Fibroblast of lung (primary cell): Measurements from ENCODE around the gene CTRB1. TPM values are rescaled to one million over a fixed set of nuclear protein-coding genes. Genes with fewer than 3 reads are reported as not detected.
A peak's percentile ranks its signal among the peaks of the same experiment; 100 is the strongest.

Experiments
- DNase-seq, 2 donors: peaks; one replicate each; pipeline versions ENCODE4 v3.0.0 to v3.0.0-alpha.2; 2010; ENCODE audit warnings: low read depth in 2 of 2
- H2AFZ ChIP-seq: 2 replicates; pipeline ENCODE4 v1.5.1; 2012; ENCODE audit warnings: low read length, control low read depth, inconsistent platforms
- H3K27ac ChIP-seq: 2 replicates; pipeline ENCODE4 v1.5.1; 2011; ENCODE audit warnings: low read length, control low read depth; ENCODE audit not compliant: insufficient read depth
- H3K27me3 ChIP-seq: 2 replicates; pipeline ENCODE4 v1.5.1; 2011; ENCODE audit warnings: mild to moderate bottlenecking, low read length; ENCODE audit not compliant: control insufficient read depth, insufficient read depth
- H3K36me3 ChIP-seq: 2 replicates; pipeline ENCODE4 v1.5.1; 2011; ENCODE audit warnings: low read length; ENCODE audit not compliant: control insufficient read depth, insufficient read depth
- H3K4me1 ChIP-seq: 2 replicates; pipeline ENCODE4 v1.5.1; 2011; ENCODE audit warnings: low read length; ENCODE audit not compliant: control insufficient read depth, insufficient read depth; ENCODE audit errors: extremely low read depth
- H3K4me2 ChIP-seq: 2 replicates; pipeline ENCODE4 v1.5.1; 2011; ENCODE audit warnings: low read length, control low read depth; ENCODE audit not compliant: insufficient read depth; ENCODE audit errors: extremely low read depth
- H3K4me3 ChIP-seq, 4 experiments: fragments of 200-600 bp in 1 of 4; sonication (generic) in 1 of 4; replicated peaks in 1 of 4; 2 replicates each; pipeline ENCODE4 v1.5.1; 2011 to 2016; ENCODE audit warnings: low read length in 4 of 4, low read depth in 3 of 4, mild to moderate bottlenecking in 3 of 4, control low read depth in 2 of 4, inconsistent platforms in 1 of 4, mixed read lengths in 1 of 4; ENCODE audit not compliant: insufficient read depth in 1 of 4; ENCODE audit errors: control extremely low read depth in 1 of 4
- H3K79me2 ChIP-seq: 2 replicates; pipeline ENCODE4 v1.5.1; 2012; ENCODE audit warnings: mild to moderate bottlenecking, low read length, inconsistent platforms; ENCODE audit not compliant: control insufficient read depth, insufficient read depth
- H3K9ac ChIP-seq: 2 replicates; pipeline ENCODE4 v1.5.1; 2011; ENCODE audit warnings: mild to moderate bottlenecking, low read length, control low read depth; ENCODE audit not compliant: insufficient read depth
- H3K9me3 ChIP-seq: 2 replicates; pipeline ENCODE4 v1.5.1; 2012; ENCODE audit warnings: low read depth, low read length; ENCODE audit not compliant: control insufficient read depth, insufficient read depth
- H4K20me1 ChIP-seq: 2 replicates; pipeline ENCODE4 v1.5.1; 2011; ENCODE audit warnings: low read length; ENCODE audit not compliant: control insufficient read depth, insufficient read depth; ENCODE audit errors: extremely low read depth
- EZH2 ChIP-seq: IDR thresholded peaks from 2 replicates; pipeline ENCODE4 v1.5.1; 2012; ENCODE audit warnings: low read length, control low read depth, mild to moderate bottlenecking; ENCODE audit errors: missing control alignments
- polyA plus RNA-seq, 2 donors: library from polyadenylated mRNA; depleted of rRNA in 1 of 2; stranded (reverse) in 1 of 2; unstranded in 1 of 2; fragments of >200 nt; gene quantifications; 2 replicates each; pipeline ENCODE4 v1.2.1, GENCODE V29; 2011 to 2012; ENCODE audit warnings: missing spikeins in 1 of 2
- total RNA-seq: library from RNA; depleted of rRNA; stranded (reverse); fragments of >200 nt; gene quantifications from 2 replicates; pipeline ENCODE4 v1.2.1, GENCODE V29; 2014
- TF ChIP-seq, protein P1 (sequence below), 2 donors: IDR thresholded peaks in 1 of 2; conservative IDR thresholded peaks in 1 of 2; 1 replicate in 1 of 2; 2 replicates in 1 of 2; pipeline ENCODE4 v1.5.1; 2011 to 2012; ENCODE audit warnings: low read length in 2 of 2, control low read depth in 1 of 2, inconsistent platforms in 1 of 2, low read depth in 1 of 2, mild to moderate bottlenecking in 1 of 2

The CTRB1 gene
- total and polyA plus RNA-seq, 2 donors (not counting 1 experiment from before 2014, with no cell fraction given), result not detected

GRCh38 chr16:75216127-75216526, 2.7 kb upstream of the CTRB1 start:
- no peak overlapping the region for H3K9ac ChIP-seq
- no peaks in the 10 kb centered on the region for H3K27me3 ChIP-seq
- H3K4me2 ChIP-seq, result no peak overlapping the region
- no peaks in the 10 kb centered on the region for H3K36me3 ChIP-seq
- H3K9me3 ChIP-seq, result no peaks in the 10 kb centered on the region
- H3K79me2 ChIP-seq, result no peaks in the 10 kb centered on the region
- no peaks in the 10 kb centered on the region for H3K4me1 ChIP-seq
- DNase-seq, result peak in 1 of 2 donors; percentile 50
- H3K27ac ChIP-seq, result no peak overlapping the region
- no peaks in the 10 kb centered on the region for H4K20me1 ChIP-seq
- TF ChIP-seq, protein P1, sequence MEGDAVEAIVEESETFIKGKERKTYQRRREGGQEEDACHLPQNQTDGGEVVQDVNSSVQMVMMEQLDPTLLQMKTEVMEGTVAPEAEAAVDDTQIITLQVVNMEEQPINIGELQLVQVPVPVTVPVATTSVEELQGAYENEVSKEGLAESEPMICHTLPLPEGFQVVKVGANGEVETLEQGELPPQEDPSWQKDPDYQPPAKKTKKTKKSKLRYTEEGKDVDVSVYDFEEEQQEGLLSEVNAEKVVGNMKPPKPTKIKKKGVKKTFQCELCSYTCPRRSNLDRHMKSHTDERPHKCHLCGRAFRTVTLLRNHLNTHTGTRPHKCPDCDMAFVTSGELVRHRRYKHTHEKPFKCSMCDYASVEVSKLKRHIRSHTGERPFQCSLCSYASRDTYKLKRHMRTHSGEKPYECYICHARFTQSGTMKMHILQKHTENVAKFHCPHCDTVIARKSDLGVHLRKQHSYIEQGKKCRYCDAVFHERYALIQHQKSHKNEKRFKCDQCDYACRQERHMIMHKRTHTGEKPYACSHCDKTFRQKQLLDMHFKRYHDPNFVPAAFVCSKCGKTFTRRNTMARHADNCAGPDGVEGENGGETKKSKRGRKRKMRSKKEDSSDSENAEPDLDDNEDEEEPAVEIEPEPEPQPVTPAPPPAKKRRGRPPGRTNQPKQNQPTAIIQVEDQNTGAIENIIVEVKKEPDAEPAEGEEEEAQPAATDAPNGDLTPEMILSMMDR (conservative IDR thresholded peaks at IDR 0.05 in 1 of 2, IDR thresholded peaks at IDR 0.05 in 1 of 2; ENCODE audit: low read depth in 1 of 2, low read length in 2 of 2), result no peak
- no peak for TF ChIP-seq EZH2
- H3K4me3 ChIP-seq, result no peak overlapping the region
- H2AFZ ChIP-seq, result no peak overlapping the region

DNA sequence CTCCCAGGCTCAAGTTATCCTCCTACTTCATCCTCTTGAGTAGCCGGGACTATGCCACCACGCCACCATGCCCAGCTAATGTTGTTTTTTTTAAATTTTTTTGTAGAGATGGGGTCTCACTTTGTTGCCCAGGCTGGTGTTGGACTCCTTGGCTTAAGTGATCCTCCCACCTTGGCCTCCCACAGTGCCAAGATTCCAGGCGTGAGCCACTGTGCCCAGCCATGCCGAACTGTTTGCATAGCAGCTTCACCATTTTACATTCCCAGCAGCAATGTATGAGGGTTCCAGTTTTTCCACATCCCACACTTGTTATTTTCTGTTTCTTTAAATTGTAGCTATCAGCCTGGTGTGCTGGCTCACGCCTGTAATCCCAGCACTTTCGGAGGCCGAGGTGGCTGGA, 2.2 kb upstream of the CTRB1 start:
- DNase-seq, result no peak
- H3K27me3 ChIP-seq, result no peaks in the 10 kb centered on the region
- no peak overlapping the region for H3K4me3 ChIP-seq
- no peak overlapping the region for H3K27ac ChIP-seq
- no peaks in the 10 kb centered on the region for H3K9me3 ChIP-seq
- no peaks in the 10 kb centered on the region for H3K4me1 ChIP-seq
- TF ChIP-seq, protein P1 (conservative IDR thresholded peaks at IDR 0.05 in 1 of 2, IDR thresholded peaks at IDR 0.05 in 1 of 2; ENCODE audit: low read depth in 1 of 2, low read length in 2 of 2), result no peak
- TF ChIP-seq EZH2, result no peak
- no peak overlapping the region for H2AFZ ChIP-seq
- H3K9ac ChIP-seq, result no peak overlapping the region
- H3K4me2 ChIP-seq, result no peak overlapping the region
- no peaks in the 10 kb centered on the region for H4K20me1 ChIP-seq
- H3K79me2 ChIP-seq, result no peaks in the 10 kb centered on the region
- H3K36me3 ChIP-seq, result no peaks in the 10 kb centered on the region

- H3K9ac ChIP-seq, result no peak overlapping the region
- H3K4me3 ChIP-seq, result no peak overlapping the region
- H3K27ac ChIP-seq, result no peak overlapping the region
- H3K27me3 ChIP-seq, result no peaks in the 10 kb centered on the region
- no peak overlapping the region for H2AFZ ChIP-seq
- no peaks in the 10 kb centered on the region for H3K36me3 ChIP-seq
- no peak for DNase-seq
- H3K4me2 ChIP-seq, result no peak overlapping the region
- no peaks in the 10 kb centered on the region for H3K9me3 ChIP-seq
- TF ChIP-seq EZH2, result no peak
- TF ChIP-seq, protein P1 (conservative IDR thresholded peaks at IDR 0.05 in 1 of 2, IDR thresholded peaks at IDR 0.05 in 1 of 2; ENCODE audit: low read depth in 1 of 2, low read length in 2 of 2), result no peak
- H3K79me2 ChIP-seq, result no peaks in the 10 kb centered on the region
- no peaks in the 10 kb centered on the region for H4K20me1 ChIP-seq
- H3K4me1 ChIP-seq, result no peaks in the 10 kb centered on the region
Measured at GRCh38 chr16:75217389-75217851, 1.4 kb upstream of the CTRB1 start.
